ENCODE results near the gene PLAC8. TPM values are rescaled to one million over a fixed set of nuclear protein-coding genes. Genes with fewer than 3 reads are reported as not detected.
A peak's percentile ranks its signal among the peaks of the same experiment; 100 is the strongest.

The PLAC8 gene
- total and polyA plus RNA-seq, 7 donors, result 0.13 to 1.6 (median 0.88) TPM

DNA sequence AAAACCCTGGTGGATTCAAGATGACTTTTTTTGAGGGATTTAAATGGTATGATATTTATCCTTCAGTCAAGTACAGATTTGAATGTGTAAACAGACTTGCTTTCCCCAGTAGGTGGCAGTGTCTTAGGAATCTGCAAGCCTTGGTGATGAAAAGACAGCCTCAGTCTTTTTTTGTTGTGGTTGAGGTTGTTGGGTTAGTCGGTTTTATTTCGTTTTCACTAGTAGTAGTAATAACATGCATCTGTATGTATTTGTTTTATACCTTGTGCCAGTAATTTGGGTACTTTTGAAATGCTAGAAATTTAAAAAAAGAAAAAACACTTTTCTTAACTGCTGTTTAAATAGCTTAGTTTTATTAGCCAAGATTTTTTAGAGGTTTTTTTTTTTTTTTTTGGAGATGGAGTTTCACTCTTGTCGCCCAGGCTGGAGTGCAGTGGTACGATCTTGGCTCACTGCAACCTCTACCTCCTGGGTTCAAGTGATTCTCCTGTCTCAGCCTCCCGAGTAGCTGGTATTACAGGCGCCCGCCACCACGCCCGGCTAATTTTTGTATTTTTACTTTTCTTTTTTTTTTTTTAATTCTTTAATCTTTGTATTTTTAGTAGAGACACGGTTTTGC lies 40.3 kb downstream of the PLAC8 start:
- no peaks in the 10 kb centered on the region for H3K9me3 ChIP-seq
- ATAC-seq (peak; percentile 45 to 64 (median 59)), DNase-seq (no peak)
- intact Hi-C loops (cut with DNase I), result loop anchor here (5.0 to 10.0 kb wide), 3 partner anchors 181 to 208 kb away; partner anchors contain the start of gene COQ2 (in 1 of the 2)
- H3K27ac ChIP-seq, result no peak overlapping the region
- H3K4me3 ChIP-seq, result no peak overlapping the region
- H3K27me3 ChIP-seq (ENCODE audit: insufficient read depth in 3 of 3, low read length in 2 of 3), result no peaks in the 10 kb centered on the region
- peaks cover 11% of the 10 kb centered on the region for H3K4me1 ChIP-seq
- peaks cover 0 to 70% of the 10 kb centered on the region in 2 donors for H3K36me3 ChIP-seq (ENCODE audit: insufficient read depth in 1 of 2, low read depth in 1 of 2)
- peak; percentile 66 for TF ChIP-seq CTCF (IDR thresholded peaks at IDR 0.05)
- 76 to 81% (median 78%) methylated on average over 10 of the region's 10 CpGs for WGBS, 3 donors

GRCh38 chr4:83071116-83071515 lies 43.4 kb downstream of the PLAC8 start:
- H3K4me3 ChIP-seq, result no peak overlapping the region
- ATAC-seq, result no peak
- no peak overlapping the region for H3K27ac ChIP-seq
- intact Hi-C loops (cut with DNase I), result loop anchor here (5.0 to 10.0 kb wide), 3 partner anchors 184 to 211 kb away; partner anchors contain the start of gene COQ2 (in 1 of the 2)
- H3K4me1 ChIP-seq, result peaks cover 9% of the 10 kb centered on the region
- no peaks in the 10 kb centered on the region for H3K27me3 ChIP-seq (ENCODE audit: insufficient read depth in 3 of 3, low read length in 2 of 3)
- no peak for TF ChIP-seq CTCF (IDR thresholded peaks at IDR 0.05)
- peaks cover 0 to 88% of the 10 kb centered on the region in 2 donors for H3K36me3 ChIP-seq (ENCODE audit: insufficient read depth in 1 of 2, low read depth in 1 of 2)
- WGBS, 3 donors, result 95 to 100% (median 96%) methylated on average over 1 of the region's 1 CpG
- H3K9me3 ChIP-seq, result no peaks in the 10 kb centered on the region
- DNase-seq, result no peak

DNA sequence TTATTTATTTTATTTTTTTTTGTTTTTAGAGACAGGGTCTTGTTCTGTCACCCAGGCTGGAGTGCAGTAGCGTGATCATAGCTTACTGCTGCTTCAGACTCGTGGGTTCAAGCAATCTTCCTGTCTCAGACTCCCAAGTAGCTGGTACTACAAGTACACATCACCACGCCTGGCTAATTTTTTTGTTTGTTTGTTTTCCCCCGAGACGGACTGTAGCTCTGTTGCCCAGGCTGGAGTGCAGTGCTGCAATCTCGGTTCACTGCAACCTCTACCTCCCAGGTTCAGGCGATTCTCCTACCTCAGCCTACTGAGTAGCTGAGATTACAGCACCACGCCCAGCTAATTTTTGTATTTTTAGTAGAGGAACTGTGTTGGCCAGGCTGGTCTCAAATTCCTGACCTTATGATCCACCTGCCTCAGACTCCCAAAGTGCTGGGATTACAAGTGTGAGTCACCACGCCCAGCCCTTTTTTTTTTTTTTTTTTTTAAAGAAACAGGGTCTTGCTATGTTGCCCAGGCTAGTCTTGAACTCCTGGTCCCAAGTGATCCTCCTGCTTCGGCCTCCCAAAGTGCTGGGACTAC lies 47.4 kb downstream of the PLAC8 start:
- no peak for TF ChIP-seq CTCF (IDR thresholded peaks at IDR 0.05)
- peaks cover 3 to 100% of the 10 kb centered on the region in 2 donors for H3K36me3 ChIP-seq (ENCODE audit: insufficient read depth in 1 of 2, low read depth in 1 of 2)
- ATAC-seq (peak in 1 of 4 donors; percentile 40), DNase-seq (no peak)
- H3K27ac ChIP-seq, result no peak overlapping the region
- no peaks in the 10 kb centered on the region for H3K4me1 ChIP-seq
- no peaks in the 10 kb centered on the region for H3K27me3 ChIP-seq (ENCODE audit: insufficient read depth in 3 of 3, low read length in 2 of 3)
- WGBS, 3 donors, result 83 to 88% (median 85%) methylated on average over 10 of the region's 10 CpGs
- H3K4me3 ChIP-seq, result no peak overlapping the region
- intact Hi-C loops (cut with DNase I), result no loop called here
- no peaks in the 10 kb centered on the region for H3K9me3 ChIP-seq

DNA sequence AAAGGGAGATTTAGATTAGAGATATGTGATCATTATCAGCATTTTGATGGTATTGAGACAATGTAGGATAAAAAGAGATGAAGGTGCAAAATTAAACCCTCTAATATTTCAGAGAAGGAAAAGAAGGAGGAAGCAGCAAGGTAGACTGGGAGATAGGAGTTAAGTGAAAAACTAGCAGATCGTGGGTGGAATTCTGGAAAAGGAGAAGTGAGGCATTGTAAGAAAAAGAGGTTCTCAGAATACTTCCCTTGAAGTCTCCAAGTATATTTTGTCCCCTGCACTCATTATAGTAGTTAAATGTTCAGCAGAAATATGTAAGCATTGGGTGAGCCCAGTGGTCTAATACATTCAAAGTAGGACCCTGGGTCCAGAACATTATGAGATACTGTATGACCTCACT lies 49.3 kb downstream of the PLAC8 start:
- WGBS, 3 donors, result 87 to 100% (median 92%) methylated on average over 1 of the region's 1 CpG
- Histone ChIP-seq H3K4me1 (no peaks in the 10 kb centered on the region), H3K9me3 (no peaks in the 10 kb centered on the region), H3K27me3 (ENCODE audit: insufficient read depth in 3 of 3, low read length in 2 of 3) (no peaks in the 10 kb centered on the region), H3K4me3 (no peak overlapping the region), H3K27ac (no peak overlapping the region), H3K36me3 (ENCODE audit: insufficient read depth in 1 of 2, low read depth in 1 of 2) (peaks cover 3 to 99% of the 10 kb centered on the region in 2 donors)
- TF ChIP-seq CTCF (IDR thresholded peaks at IDR 0.05), result no peak
- DNase-seq (no peak), ATAC-seq (no peak)
- intact Hi-C loops (cut with DNase I), result no loop called here

Measured in psoas muscle (tissue), 8 donors.